ENCODE measurements around the gene YIF1A.

YIF1A gene

GRCh38 chr11:66237867-66238266 lies 51.1 kb downstream of the YIF1A start:
- no peak for TF ChIP-seq CTCF (IDR thresholded peaks at IDR 0.05)
- H3K4me3 ChIP-seq: no peak overlapping the region
- DNase-seq (ENCODE audit: low spot score): no peak
- no peak overlapping the region for H3K27ac ChIP-seq

- DNase-seq (ENCODE audit: low spot score): no peak
- TF ChIP-seq CTCF (IDR thresholded peaks at IDR 0.05): no peak
Observed at GRCh38 chr11:66235141-66235540, 53.8 kb downstream of the YIF1A start.

More at GRCh38 chr11:66235141-66235540, 53.8 kb downstream of the YIF1A start:
- H3K4me3 ChIP-seq: no peak overlapping the region
- H3K27ac ChIP-seq: no peak overlapping the region

Data from coronary artery (tissue), 2 donors.